ENCODE data around the gene SUPT4H1. TPM values are rescaled to one million over a fixed set of nuclear protein-coding genes. Genes with fewer than 3 reads are reported as not detected.

The SUPT4H1 gene
- polyA plus RNA-seq, 1 donor (not counting 4 experiments of a cell fraction or from before 2014, with no cell fraction given) = 206 TPM

- H3K4me3 ChIP-seq (ENCODE audit: control insufficient read depth in 2 of 3, extremely low read depth in 1 of 3, insufficient read depth in 2 of 3, low read depth in 1 of 3, low read length in 3 of 3) = no peak overlapping the region
- TF ChIP-seq CTCF (optimal IDR thresholded peaks at IDR 0.05 in 1 of 3, IDR thresholded peaks at IDR 0.05 in 1 of 3, conservative IDR thresholded peaks at IDR 0.05 in 1 of 3; ENCODE audit: extremely low read depth in 1 of 3, insufficient read depth in 2 of 3, low read length in 3 of 3) (no peak), EZH2 (IDR thresholded peaks at IDR 0.05; ENCODE audit: low read length) (no peak)
- H3K9me1 ChIP-seq (ENCODE audit: control insufficient read depth, extremely low read depth, insufficient read depth, low read length) = peaks cover 2% of the 10 kb centered on the region
- H3K9me3 ChIP-seq (ENCODE audit: control insufficient read depth, low read depth, low read length) = no peaks in the 10 kb centered on the region
- no peak overlapping the region for H2AFZ ChIP-seq (ENCODE audit: control insufficient read depth, low read length)
- FAIRE-seq (no peak), DNase-seq (ENCODE audit: low read depth, low spot score) (no peak)
- H3K79me2 ChIP-seq (ENCODE audit: control insufficient read depth, insufficient read depth, low read length) = no peaks in the 10 kb centered on the region
- H4K20me1 ChIP-seq (ENCODE audit: control insufficient read depth, extremely low read depth, insufficient read depth, low read length) = no peaks in the 10 kb centered on the region
- no peak overlapping the region for H3K27ac ChIP-seq (ENCODE audit: control insufficient read depth, insufficient read depth, low read length)
- dilution Hi-C loops (cut with MboI; ENCODE audit: extremely low pct_ligation_motif_present, low sequenced_read_pairs) = no loop called here
- H3K9ac ChIP-seq (ENCODE audit: control insufficient read depth, extremely low read depth, insufficient read depth, low read length) = no peak overlapping the region
- H3K4me2 ChIP-seq (ENCODE audit: control insufficient read depth, extremely low read depth, insufficient read depth, low read depth, low read length) = no peak overlapping the region
- H3K4me1 ChIP-seq (ENCODE audit: control insufficient read depth, extremely low read depth, insufficient read depth, low read length) = peaks cover 8% of the 10 kb centered on the region
- H3K27me3 ChIP-seq (ENCODE audit: control insufficient read depth, extremely low read depth, insufficient read depth, low read length) = no peaks in the 10 kb centered on the region
- no peaks in the 10 kb centered on the region for H3K36me3 ChIP-seq (ENCODE audit: control insufficient read depth in 2 of 2, extremely low read depth in 1 of 2, insufficient read depth in 2 of 2, low read length in 2 of 2)
Observed at GRCh38 chr17:58315281-58315711, 36.7 kb downstream of the SUPT4H1 start.

- Histone ChIP-seq H3K27me3 (ENCODE audit: control insufficient read depth, extremely low read depth, insufficient read depth, low read length) (no peaks in the 10 kb centered on the region), H3K36me3 (ENCODE audit: control insufficient read depth in 2 of 2, extremely low read depth in 1 of 2, insufficient read depth in 2 of 2, low read length in 2 of 2) (no peaks in the 10 kb centered on the region), H3K27ac (ENCODE audit: control insufficient read depth, insufficient read depth, low read length) (no peak overlapping the region), H3K79me2 (ENCODE audit: control insufficient read depth, insufficient read depth, low read length) (no peaks in the 10 kb centered on the region), H3K9me1 (ENCODE audit: control insufficient read depth, extremely low read depth, insufficient read depth, low read length) (peaks cover 2% of the 10 kb centered on the region), H3K4me3 (ENCODE audit: control insufficient read depth in 2 of 3, extremely low read depth in 1 of 3, insufficient read depth in 2 of 3, low read depth in 1 of 3, low read length in 3 of 3) (no peak overlapping the region), H3K9ac (ENCODE audit: control insufficient read depth, extremely low read depth, insufficient read depth, low read length) (no peak overlapping the region), H3K4me1 (ENCODE audit: control insufficient read depth, extremely low read depth, insufficient read depth, low read length) (peaks cover 8% of the 10 kb centered on the region), H3K4me2 (ENCODE audit: control insufficient read depth, extremely low read depth, insufficient read depth, low read depth, low read length) (no peak overlapping the region), H3K9me3 (ENCODE audit: control insufficient read depth, low read depth, low read length) (no peaks in the 10 kb centered on the region), H2AFZ (ENCODE audit: control insufficient read depth, low read length) (no peak overlapping the region), H4K20me1 (ENCODE audit: control insufficient read depth, extremely low read depth, insufficient read depth, low read length) (no peaks in the 10 kb centered on the region)
- FAIRE-seq (no peak), DNase-seq (ENCODE audit: low read depth, low spot score) (no peak)
- dilution Hi-C loops (cut with MboI; ENCODE audit: extremely low pct_ligation_motif_present, low sequenced_read_pairs) = no loop called here
- TF ChIP-seq CTCF (optimal IDR thresholded peaks at IDR 0.05 in 1 of 3, IDR thresholded peaks at IDR 0.05 in 1 of 3, conservative IDR thresholded peaks at IDR 0.05 in 1 of 3; ENCODE audit: extremely low read depth in 1 of 3, insufficient read depth in 2 of 3, low read length in 3 of 3) = no peak
Observed at GRCh38 chr17:58314706-58315015, 37.3 kb downstream of the SUPT4H1 start.
